ENCODE results near the gene STK38L.

The STK38L gene

GRCh38 chr12:27243804-27244688, at the start of gene STK38L:
STK38L (plus strand) TSS chr12:27244286; CDS start chr12:27297721, 53,435 bp downstream.
- Mint-ChIP-seq H3K4me1 (peaks cover 39% of the 10 kb centered on the region), H3K9me3 (peaks cover 5% of the 10 kb centered on the region)
- peak; percentile 98 for ATAC-seq

GRCh38 chr12:27194644-27195043, 49.4 kb upstream of the STK38L start:
- ATAC-seq: no peak
- Mint-ChIP-seq H3K4me1 (peaks cover 3% of the 10 kb centered on the region), H3K27ac (no peak overlapping the region), H3K9me3 (no peaks in the 10 kb centered on the region), H3K27me3 (no peaks in the 10 kb centered on the region), H3K4me3 (no peak overlapping the region), H3K36me3 (ENCODE audit: low read depth) (no peaks in the 10 kb centered on the region)
- no peak for DNase-seq

More at GRCh38 chr12:27243804-27244688, at the start of gene STK38L:
- no peaks in the 10 kb centered on the region for H3K27me3 Mint-ChIP-seq
- DNase-seq: peak; percentile 99
- peaks cover 4% of the 10 kb centered on the region for H3K36me3 Mint-ChIP-seq (ENCODE audit: low read depth)
- H3K27ac Mint-ChIP-seq: peak within 1 kb of the TSS; percentile 92
- H3K4me3 Mint-ChIP-seq: peak within 1 kb of the TSS; percentile 97

GRCh38 chr12:27198036-27198435, 46.0 kb upstream of the STK38L start:
- no peak overlapping the region for H3K27ac Mint-ChIP-seq
- H3K27me3 Mint-ChIP-seq: no peaks in the 10 kb centered on the region
- DNase-seq (no peak), ATAC-seq (no peak)
- H3K4me3 Mint-ChIP-seq: no peak overlapping the region
- peaks cover 12% of the 10 kb centered on the region for H3K4me1 Mint-ChIP-seq
- no peaks in the 10 kb centered on the region for H3K36me3 Mint-ChIP-seq (ENCODE audit: low read depth)
- H3K9me3 Mint-ChIP-seq: no peaks in the 10 kb centered on the region

- no peak overlapping the region for H3K27ac Mint-ChIP-seq
- H3K27me3 Mint-ChIP-seq: no peaks in the 10 kb centered on the region
- H3K36me3 Mint-ChIP-seq (ENCODE audit: low read depth): no peaks in the 10 kb centered on the region
- ATAC-seq (peak; percentile 83), DNase-seq (no peak)
- H3K4me1 Mint-ChIP-seq: peaks cover 12% of the 10 kb centered on the region
- H3K4me3 Mint-ChIP-seq: no peak overlapping the region
- H3K9me3 Mint-ChIP-seq: no peaks in the 10 kb centered on the region
Measured at GRCh38 chr12:27199638-27200300, 44.3 kb upstream of the STK38L start.

- H3K4me1 Mint-ChIP-seq: peaks cover 12% of the 10 kb centered on the region
- no peak overlapping the region for H3K4me3 Mint-ChIP-seq
- ATAC-seq: no peak
- no peak overlapping the region for H3K27ac Mint-ChIP-seq
- no peaks in the 10 kb centered on the region for H3K9me3 Mint-ChIP-seq
- DNase-seq: no peak
- no peaks in the 10 kb centered on the region for H3K27me3 Mint-ChIP-seq
- H3K36me3 Mint-ChIP-seq (ENCODE audit: low read depth): no peaks in the 10 kb centered on the region
Measured at GRCh38 chr12:27201169-27201568, 42.9 kb upstream of the STK38L start.

GRCh38 chr12:27206801-27207502, 37.1 kb upstream of the STK38L start:
- H3K27me3 Mint-ChIP-seq: no peaks in the 10 kb centered on the region
- H3K36me3 Mint-ChIP-seq (ENCODE audit: low read depth): no peaks in the 10 kb centered on the region
- no peak overlapping the region for H3K4me3 Mint-ChIP-seq
- H3K9me3 Mint-ChIP-seq: peaks cover 16% of the 10 kb centered on the region
- DNase-seq: no peak
- no peak overlapping the region for H3K27ac Mint-ChIP-seq
- no peak for ATAC-seq
- H3K4me1 Mint-ChIP-seq: peaks cover 19% of the 10 kb centered on the region

GRCh38 chr12:27207615-27208413, 36.3 kb upstream of the STK38L start:
- Mint-ChIP-seq H3K27ac (no peak overlapping the region), H3K4me1 (peaks cover 19% of the 10 kb centered on the region), H3K4me3 (no peak overlapping the region), H3K36me3 (ENCODE audit: low read depth) (no peaks in the 10 kb centered on the region), H3K9me3 (peaks cover 16% of the 10 kb centered on the region), H3K27me3 (no peaks in the 10 kb centered on the region)
- DNase-seq (peak; percentile 31), ATAC-seq (peak; percentile 98)

GRCh38 chr12:27208414-27208750, 35.7 kb upstream of the STK38L start:
- no peak overlapping the region for H3K27ac Mint-ChIP-seq
- ATAC-seq (no peak), DNase-seq (no peak)
- H3K36me3 Mint-ChIP-seq (ENCODE audit: low read depth): no peaks in the 10 kb centered on the region
- H3K27me3 Mint-ChIP-seq: no peaks in the 10 kb centered on the region
- no peak overlapping the region for H3K4me3 Mint-ChIP-seq
- peaks cover 16% of the 10 kb centered on the region for H3K9me3 Mint-ChIP-seq
- H3K4me1 Mint-ChIP-seq: peaks cover 19% of the 10 kb centered on the region

- ATAC-seq: no peak
Measured at GRCh38 chr12:27209257-27209910, 34.7 kb upstream of the STK38L start.

GRCh38 chr12:27210187-27210586, 33.9 kb upstream of the STK38L start:
- no peak overlapping the region for H3K4me3 Mint-ChIP-seq
- H3K27ac Mint-ChIP-seq: no peak overlapping the region
- peaks cover 16% of the 10 kb centered on the region for H3K9me3 Mint-ChIP-seq
- ATAC-seq (no peak), DNase-seq (no peak)
- no peaks in the 10 kb centered on the region for H3K27me3 Mint-ChIP-seq
- H3K4me1 Mint-ChIP-seq: peaks cover 19% of the 10 kb centered on the region
- H3K36me3 Mint-ChIP-seq (ENCODE audit: low read depth): no peaks in the 10 kb centered on the region

More at GRCh38 chr12:27209257-27209910, 34.7 kb upstream of the STK38L start:
- H3K9me3 Mint-ChIP-seq: peaks cover 16% of the 10 kb centered on the region
- DNase-seq: no peak
- H3K4me3 Mint-ChIP-seq: no peak overlapping the region
- no peaks in the 10 kb centered on the region for H3K27me3 Mint-ChIP-seq
- no peaks in the 10 kb centered on the region for H3K36me3 Mint-ChIP-seq (ENCODE audit: low read depth)
- no peak overlapping the region for H3K27ac Mint-ChIP-seq
- H3K4me1 Mint-ChIP-seq: peaks cover 19% of the 10 kb centered on the region

- ATAC-seq (no peak), DNase-seq (no peak)
- no peaks in the 10 kb centered on the region for H3K27me3 Mint-ChIP-seq
Measured at GRCh38 chr12:27212861-27213260, 31.2 kb upstream of the STK38L start.

GRCh38 chr12:27213304-27213703, 30.8 kb upstream of the STK38L start:
- Mint-ChIP-seq H3K4me1 (peaks cover 8% of the 10 kb centered on the region), H3K36me3 (ENCODE audit: low read depth) (no peaks in the 10 kb centered on the region), H3K27ac (no peak overlapping the region), H3K4me3 (no peak overlapping the region), H3K27me3 (no peaks in the 10 kb centered on the region), H3K9me3 (peaks cover 16% of the 10 kb centered on the region)
- DNase-seq: no peak
- ATAC-seq: no peak

More at GRCh38 chr12:27212861-27213260, 31.2 kb upstream of the STK38L start:
- Mint-ChIP-seq H3K9me3 (peaks cover 16% of the 10 kb centered on the region), H3K4me3 (no peak overlapping the region), H3K36me3 (ENCODE audit: low read depth) (no peaks in the 10 kb centered on the region), H3K27ac (no peak overlapping the region), H3K4me1 (peaks cover 12% of the 10 kb centered on the region)

- DNase-seq: no peak
Measured at GRCh38 chr12:27213830-27214787, 30.0 kb upstream of the STK38L start.

More at GRCh38 chr12:27213830-27214787, 30.0 kb upstream of the STK38L start:
- Mint-ChIP-seq H3K9me3 (peaks cover 10% of the 10 kb centered on the region), H3K27me3 (no peaks in the 10 kb centered on the region), H3K4me1 (peaks cover 3% of the 10 kb centered on the region), H3K27ac (no peak overlapping the region), H3K4me3 (no peak overlapping the region), H3K36me3 (ENCODE audit: low read depth) (no peaks in the 10 kb centered on the region)
- no peak for ATAC-seq
